ENCODE measurements around the gene CBLB. TPM values are rescaled to one million over a fixed set of nuclear protein-coding genes. Genes with fewer than 3 reads are reported as not detected.

The CBLB gene
- total and polyA plus RNA-seq, 2 donors (not counting 1 experiment from before 2014, with no cell fraction given), result 26.9 to 28.5 TPM

- H3K4me3 ChIP-seq (replicated peaks in 1 of 4; ENCODE audit: control extremely low read depth in 1 of 4, insufficient read depth in 1 of 4, low read depth in 3 of 4, low read length in 4 of 4), result no peak overlapping the region
- no peak overlapping the region for H3K27ac ChIP-seq (ENCODE audit: insufficient read depth, low read length)
- DNase-seq (ENCODE audit: low read depth in 2 of 2), result no peak
- no peaks in the 10 kb centered on the region for H4K20me1 ChIP-seq (ENCODE audit: control insufficient read depth, extremely low read depth, insufficient read depth, low read length)
- no peak overlapping the region for H2AFZ ChIP-seq (ENCODE audit: low read length)
- no peak overlapping the region for H3K4me2 ChIP-seq (ENCODE audit: extremely low read depth, insufficient read depth, low read length)
- no peak overlapping the region for H3K9ac ChIP-seq (ENCODE audit: insufficient read depth, low read length)
- peaks cover 5% of the 10 kb centered on the region for H3K4me1 ChIP-seq (ENCODE audit: control insufficient read depth, extremely low read depth, insufficient read depth, low read length)
- no peaks in the 10 kb centered on the region for H3K27me3 ChIP-seq (ENCODE audit: control insufficient read depth, insufficient read depth, low read length)
- H3K36me3 ChIP-seq (ENCODE audit: control insufficient read depth, insufficient read depth, low read length), result no peaks in the 10 kb centered on the region
- TF ChIP-seq CTCF (conservative IDR thresholded peaks at IDR 0.05 in 1 of 2, IDR thresholded peaks at IDR 0.05 in 1 of 2; ENCODE audit: low read depth in 1 of 2, low read length in 2 of 2) (no peak), EZH2 (IDR thresholded peaks at IDR 0.05; ENCODE audit: low read length, missing control alignments) (no peak)
- no peaks in the 10 kb centered on the region for H3K9me3 ChIP-seq (ENCODE audit: control insufficient read depth, insufficient read depth, low read depth, low read length)
- peaks cover 4% of the 10 kb centered on the region for H3K79me2 ChIP-seq (ENCODE audit: control insufficient read depth, insufficient read depth, low read length)
Measured at GRCh38 chr3:105828703-105829102, 40.1 kb downstream of the CBLB start.

- Histone ChIP-seq H4K20me1 (ENCODE audit: control insufficient read depth, extremely low read depth, insufficient read depth, low read length) (no peaks in the 10 kb centered on the region), H3K9ac (ENCODE audit: insufficient read depth, low read length) (no peak overlapping the region), H3K36me3 (ENCODE audit: control insufficient read depth, insufficient read depth, low read length) (no peaks in the 10 kb centered on the region), H3K27me3 (ENCODE audit: control insufficient read depth, insufficient read depth, low read length) (no peaks in the 10 kb centered on the region), H2AFZ (ENCODE audit: low read length) (no peak overlapping the region), H3K27ac (ENCODE audit: insufficient read depth, low read length) (no peak overlapping the region), H3K79me2 (ENCODE audit: control insufficient read depth, insufficient read depth, low read length) (peaks cover 4% of the 10 kb centered on the region), H3K4me1 (ENCODE audit: control insufficient read depth, extremely low read depth, insufficient read depth, low read length) (peaks cover 7% of the 10 kb centered on the region), H3K9me3 (ENCODE audit: control insufficient read depth, insufficient read depth, low read depth, low read length) (no peaks in the 10 kb centered on the region), H3K4me3 (replicated peaks in 1 of 4; ENCODE audit: control extremely low read depth in 1 of 4, insufficient read depth in 1 of 4, low read depth in 3 of 4, low read length in 4 of 4) (no peak overlapping the region), H3K4me2 (ENCODE audit: extremely low read depth, insufficient read depth, low read length) (no peak overlapping the region)
- peak; percentile 93 for DNase-seq (ENCODE audit: low read depth in 2 of 2)
- TF ChIP-seq EZH2 (IDR thresholded peaks at IDR 0.05; ENCODE audit: low read length, missing control alignments), result no peak
- peak; percentile 51 to 74 for TF ChIP-seq CTCF (conservative IDR thresholded peaks at IDR 0.05 in 1 of 2, IDR thresholded peaks at IDR 0.05 in 1 of 2; ENCODE audit: low read depth in 1 of 2, low read length in 2 of 2)
Measured at GRCh38 chr3:105827959-105828358, 40.9 kb downstream of the CBLB start.

- Histone ChIP-seq H3K9me3 (ENCODE audit: control insufficient read depth, insufficient read depth, low read depth, low read length) (no peaks in the 10 kb centered on the region), H3K27me3 (ENCODE audit: control insufficient read depth, insufficient read depth, low read length) (no peaks in the 10 kb centered on the region), H3K27ac (ENCODE audit: insufficient read depth, low read length) (no peak overlapping the region), H2AFZ (ENCODE audit: low read length) (no peak overlapping the region), H3K4me1 (ENCODE audit: control insufficient read depth, extremely low read depth, insufficient read depth, low read length) (peaks cover 13% of the 10 kb centered on the region), H3K36me3 (ENCODE audit: control insufficient read depth, insufficient read depth, low read length) (no peaks in the 10 kb centered on the region), H3K9ac (ENCODE audit: insufficient read depth, low read length) (no peak overlapping the region), H3K79me2 (ENCODE audit: control insufficient read depth, insufficient read depth, low read length) (peaks cover 4% of the 10 kb centered on the region), H3K4me2 (ENCODE audit: extremely low read depth, insufficient read depth, low read length) (no peak overlapping the region), H4K20me1 (ENCODE audit: control insufficient read depth, extremely low read depth, insufficient read depth, low read length) (no peaks in the 10 kb centered on the region), H3K4me3 (replicated peaks in 1 of 4; ENCODE audit: control extremely low read depth in 1 of 4, insufficient read depth in 1 of 4, low read depth in 3 of 4, low read length in 4 of 4) (no peak overlapping the region)
- DNase-seq (ENCODE audit: low read depth in 2 of 2), result peak in 1 of 2 donors; percentile 61
- TF ChIP-seq CTCF (conservative IDR thresholded peaks at IDR 0.05 in 1 of 2, IDR thresholded peaks at IDR 0.05 in 1 of 2; ENCODE audit: low read depth in 1 of 2, low read length in 2 of 2), result no peak
- no peak for TF ChIP-seq EZH2 (IDR thresholded peaks at IDR 0.05; ENCODE audit: low read length, missing control alignments)
Measured at GRCh38 chr3:105826778-105827634, 41.8 kb downstream of the CBLB start.
